GM12891 (cell line): Measurements from ENCODE around the gene ATR.

Source experiments
- PAX5 ChIP-seq: IDR thresholded peaks from 2 replicates; pipeline ENCODE4 v1.6.1; 2011; ENCODE audit warnings: low read length, moderate library complexity, mild to moderate bottlenecking; ENCODE audit not compliant: insufficient read depth, severe bottlenecking
- POLR2A ChIP-seq: IDR thresholded peaks from 2 replicates; pipeline ENCODE4 v1.6.1; 2011; ENCODE audit warnings: low read depth, low read length, control low read depth
- POLR2AphosphoS5 ChIP-seq: IDR thresholded peaks from 2 replicates; pipeline ENCODE4 v1.6.1; 2011; ENCODE audit warnings: low read depth, low read length, control low read depth
- POU2F2 ChIP-seq: IDR thresholded peaks from 2 replicates; pipeline ENCODE4 v1.6.1; 2011; ENCODE audit warnings: low read depth, mild to moderate bottlenecking, control low read depth, low read length, moderate library complexity
- SPI1 ChIP-seq: IDR thresholded peaks from 2 replicates; pipeline ENCODE4 v1.6.1; 2011; ENCODE audit warnings: low read depth, low read length, control low read depth
- TAF1 ChIP-seq: IDR thresholded peaks from 2 replicates; pipeline ENCODE4 v1.6.1; 2011; ENCODE audit warnings: low read depth, low read length, control low read depth

- TF ChIP-seq POLR2AphosphoS5: no peak
- no peak for TF ChIP-seq POLR2A
- TF ChIP-seq TAF1: no peak
- TF ChIP-seq POU2F2: no peak
- TF ChIP-seq PAX5: no peak
- TF ChIP-seq SPI1: no peak
Measured at GRCh38 chr3:142580061-142580423, 1.5 kb upstream of the ATR start.
